Measurements from ENCODE around the gene CYBC1. TPM values are rescaled to one million over a fixed set of nuclear protein-coding genes. Genes with fewer than 3 reads are reported as not detected.
A peak's percentile ranks its signal among the peaks of the same experiment; 100 is the strongest.

Gene CYBC1
- total RNA-seq, 1 experiment from 2014 or later: 69.7 TPM

DNA sequence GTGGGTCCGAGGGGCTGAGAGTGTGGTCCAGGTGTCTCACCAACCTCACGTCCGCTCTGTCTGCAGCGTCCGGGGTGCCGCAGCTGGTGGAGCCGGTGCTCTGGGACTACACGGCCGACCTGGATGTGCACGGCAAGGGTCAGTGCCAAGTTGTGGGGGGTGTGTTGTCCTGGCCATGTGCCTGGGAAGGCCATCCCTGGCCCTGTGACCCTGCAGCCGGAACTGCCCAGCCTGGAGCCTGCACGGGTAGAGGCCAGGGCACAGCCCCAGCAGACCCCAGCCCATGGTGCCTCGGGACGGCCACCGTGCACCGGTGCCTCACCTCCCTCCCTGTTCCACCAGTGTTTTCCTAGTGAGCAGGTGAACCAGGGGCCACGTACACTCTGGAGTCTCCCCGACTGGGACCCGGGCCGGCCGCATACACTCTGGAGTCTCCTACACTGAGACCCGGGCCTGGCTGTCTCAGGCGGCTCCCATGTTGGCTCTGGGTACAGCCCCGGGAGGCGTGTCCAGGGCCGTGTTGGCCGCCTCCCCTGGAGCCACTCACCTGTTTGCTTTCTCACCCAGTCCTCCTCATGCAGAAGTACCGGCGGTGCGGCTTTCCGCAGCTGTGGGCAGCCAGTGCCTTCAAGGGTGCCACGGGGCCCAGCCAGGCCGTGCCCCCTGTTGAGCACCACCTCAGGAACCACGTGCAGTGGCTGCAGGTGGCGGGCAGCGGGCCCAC, 13.8 kb downstream of the CYBC1 start:
- H3K36me3 ChIP-seq: no peaks in the 10 kb centered on the region
- no peak overlapping the region for H3K27ac ChIP-seq
- DNase-seq: no peak
- no peaks in the 10 kb centered on the region for H3K9me3 ChIP-seq (replicated peaks)
- no peak overlapping the region for H3K4me3 ChIP-seq
- peaks cover 5% of the 10 kb centered on the region for H3K4me1 ChIP-seq
- no peaks in the 10 kb centered on the region for H3K27me3 ChIP-seq

DNA sequence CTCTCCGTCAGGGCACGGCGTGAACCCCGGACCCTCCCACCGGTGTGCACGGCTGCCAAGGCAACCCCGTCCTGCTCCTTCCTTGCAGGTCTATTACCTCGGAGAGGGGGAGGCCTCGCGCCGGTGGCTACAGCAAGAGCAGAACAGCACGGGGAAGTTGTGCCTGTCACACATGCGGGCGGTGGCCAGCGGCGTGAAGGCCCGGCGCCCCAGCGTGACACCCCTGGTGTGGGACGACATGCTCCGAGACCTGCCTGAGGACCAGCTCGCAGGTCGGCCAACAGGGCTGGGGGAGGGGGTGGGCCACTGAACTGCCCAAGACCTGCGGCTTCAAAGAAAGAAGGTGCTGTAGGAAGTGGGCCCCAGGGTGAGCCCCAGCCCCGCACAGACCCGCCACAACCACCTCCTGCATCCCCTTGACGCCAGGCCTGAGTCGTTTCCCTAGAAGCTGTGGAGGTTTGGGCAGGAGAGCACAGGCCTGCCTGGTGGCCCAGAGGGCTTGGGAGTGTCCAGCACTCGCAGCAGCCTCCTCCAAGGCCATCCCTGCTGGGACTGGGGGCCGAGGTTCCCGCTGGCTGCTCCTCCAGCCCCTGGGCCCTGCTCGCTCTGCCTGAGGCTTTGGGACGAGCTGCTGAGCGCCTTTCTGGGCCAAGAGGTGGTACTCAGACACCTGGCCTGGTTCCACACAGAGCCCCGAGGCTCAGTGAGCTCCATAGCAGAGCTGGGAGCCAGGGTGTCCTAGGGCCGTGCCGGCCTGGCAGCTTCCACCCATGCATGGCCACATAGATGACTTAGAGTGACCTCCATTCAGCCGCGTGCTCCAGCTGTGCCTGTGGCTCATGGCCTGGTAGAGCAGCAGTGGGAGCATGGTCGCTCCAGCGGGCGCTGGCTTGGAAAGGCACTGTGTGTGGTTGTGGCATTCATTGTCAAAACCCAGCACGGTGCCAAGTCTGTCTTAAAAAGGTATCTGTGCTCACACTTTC, 14.7 kb downstream of the CYBC1 start:
- peaks cover 5% of the 10 kb centered on the region for H3K4me1 ChIP-seq
- H3K9me3 ChIP-seq (replicated peaks): no peaks in the 10 kb centered on the region
- no peaks in the 10 kb centered on the region for H3K36me3 ChIP-seq
- DNase-seq: no peak
- no peak overlapping the region for H3K4me3 ChIP-seq
- no peaks in the 10 kb centered on the region for H3K27me3 ChIP-seq
- no peak overlapping the region for H3K27ac ChIP-seq

GRCh38 chr17:82435103-82435502, 15.4 kb downstream of the CYBC1 start:
- Histone ChIP-seq H3K36me3 (no peaks in the 10 kb centered on the region), H3K9me3 (replicated peaks) (no peaks in the 10 kb centered on the region), H3K27ac (no peak overlapping the region), H3K4me3 (no peak overlapping the region), H3K4me1 (no peaks in the 10 kb centered on the region), H3K27me3 (no peaks in the 10 kb centered on the region)
- DNase-seq: peak in 1 of 2 experiments; percentile 65

- Histone ChIP-seq H3K36me3 (no peaks in the 10 kb centered on the region), H3K4me1 (no peaks in the 10 kb centered on the region), H3K27me3 (no peaks in the 10 kb centered on the region), H3K27ac (no peak overlapping the region), H3K9me3 (replicated peaks) (no peaks in the 10 kb centered on the region), H3K4me3 (no peak overlapping the region)
- no peak for DNase-seq
These were observed 16.4 kb downstream of the CYBC1 start for GRCh38 chr17:82434216-82434565.

GRCh38 chr17:82433560-82434215, 16.9 kb downstream of the CYBC1 start:
- H3K27ac ChIP-seq: no peak overlapping the region
- H3K9me3 ChIP-seq (replicated peaks): no peaks in the 10 kb centered on the region
- H3K36me3 ChIP-seq: no peaks in the 10 kb centered on the region
- no peak overlapping the region for H3K4me3 ChIP-seq
- DNase-seq: no peak
- H3K4me1 ChIP-seq: no peaks in the 10 kb centered on the region
- H3K27me3 ChIP-seq: no peaks in the 10 kb centered on the region

GRCh38 chr17:82432017-82432416, 18.5 kb downstream of the CYBC1 start:
- no peaks in the 10 kb centered on the region for H3K9me3 ChIP-seq (replicated peaks)
- no peak overlapping the region for H3K27ac ChIP-seq
- no peak overlapping the region for H3K4me3 ChIP-seq
- H3K4me1 ChIP-seq: no peaks in the 10 kb centered on the region
- H3K36me3 ChIP-seq: no peaks in the 10 kb centered on the region
- DNase-seq: no peak
- H3K27me3 ChIP-seq: no peaks in the 10 kb centered on the region

DNA sequence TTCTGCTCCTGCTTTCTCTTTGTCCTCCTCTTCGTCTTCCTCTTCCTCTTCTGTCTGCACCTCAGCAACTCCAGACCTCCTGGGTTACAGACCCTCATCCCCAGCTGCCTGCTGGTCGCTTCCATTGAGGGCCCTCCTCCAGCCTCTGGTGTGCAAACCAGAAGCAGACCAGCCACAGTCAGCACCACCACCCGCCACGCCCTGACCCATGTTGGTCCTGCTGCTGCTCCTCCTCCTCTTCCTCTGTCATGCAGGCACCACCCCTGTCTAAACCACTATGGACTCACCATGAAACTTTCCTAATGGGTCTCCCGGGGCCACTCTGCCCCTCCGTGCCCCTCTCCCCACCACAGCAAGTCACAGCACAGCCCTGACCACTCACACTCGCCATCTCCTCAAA, 20.7 kb downstream of the CYBC1 start:
- DNase-seq: no peak
- H3K36me3 ChIP-seq: 0 out of 2 replicates have a peak, but pooled peaks cover 2% of the 10 kb centered on the region
- no peaks in the 10 kb centered on the region for H3K9me3 ChIP-seq (replicated peaks)
- H3K27me3 ChIP-seq: no peaks in the 10 kb centered on the region
- H3K27ac ChIP-seq: no peak overlapping the region
- H3K4me3 ChIP-seq: no peak overlapping the region
- H3K4me1 ChIP-seq: no peaks in the 10 kb centered on the region

DNA sequence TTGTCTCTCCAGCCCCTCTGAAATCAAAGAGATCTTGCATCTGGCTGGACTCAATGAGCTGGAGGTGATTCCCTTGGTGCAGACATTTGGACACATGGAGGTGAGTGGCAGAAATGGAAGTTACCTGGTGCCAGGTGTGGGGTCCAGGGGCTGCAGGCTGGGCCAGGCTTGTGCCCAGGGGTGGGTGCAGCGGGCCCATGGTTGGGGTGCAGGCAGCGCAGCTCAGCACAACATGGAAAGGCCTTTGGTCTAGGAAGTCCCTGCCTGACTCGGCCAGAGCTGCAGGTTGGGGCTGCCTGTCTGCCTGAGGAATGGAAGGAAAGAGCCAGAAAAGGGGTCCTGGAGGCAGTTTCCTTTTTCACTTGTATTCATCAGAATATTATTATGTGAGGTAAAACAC, 22.0 kb downstream of the CYBC1 start:
- H3K4me1 ChIP-seq: no peaks in the 10 kb centered on the region
- no peak overlapping the region for H3K27ac ChIP-seq
- 0 out of 2 replicates have a peak, but pooled peaks cover 2% of the 10 kb centered on the region for H3K36me3 ChIP-seq
- no peaks in the 10 kb centered on the region for H3K9me3 ChIP-seq (replicated peaks)
- H3K4me3 ChIP-seq: no peak overlapping the region
- H3K27me3 ChIP-seq: no peaks in the 10 kb centered on the region
- DNase-seq: no peak

DNA sequence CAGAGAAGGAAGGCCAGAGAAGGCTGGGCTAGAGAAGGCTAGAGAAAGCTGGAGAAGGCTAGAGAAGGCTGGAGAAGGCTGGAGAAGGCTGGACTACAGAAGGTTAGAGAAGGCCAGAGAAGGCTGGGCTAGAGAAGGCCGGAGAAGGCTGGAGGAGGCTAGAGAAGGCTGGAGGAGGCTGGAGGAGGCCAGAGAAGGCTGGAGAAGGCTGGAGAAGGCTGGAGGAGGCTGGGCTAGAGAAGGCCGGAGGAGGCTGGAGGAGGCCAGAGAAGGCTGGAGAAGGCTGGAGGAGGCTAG, 25.7 kb downstream of the CYBC1 start:
- Histone ChIP-seq H3K4me1 (no peaks in the 10 kb centered on the region), H3K27me3 (no peaks in the 10 kb centered on the region), H3K4me3 (no peak overlapping the region), H3K36me3 (peaks cover 6% of the 10 kb centered on the region; the same call in 1 of the 2 replicates), H3K27ac (no peak overlapping the region), H3K9me3 (replicated peaks) (no peaks in the 10 kb centered on the region; the same call in 1 of the 2 replicates)
- DNase-seq: no peak

- DNase-seq: peak; percentile 55 to 75
- Histone ChIP-seq H3K27me3 (no peaks in the 10 kb centered on the region), H3K36me3 (peaks cover 6% of the 10 kb centered on the region; the same call in 1 of the 2 replicates), H3K4me3 (no peak overlapping the region), H3K4me1 (peaks cover 2% of the 10 kb centered on the region; the same call in 1 of the 2 replicates), H3K27ac (no peak overlapping the region), H3K9me3 (replicated peaks) (no peaks in the 10 kb centered on the region; the same call in 1 of the 2 replicates)
These were observed 26.3 kb downstream of the CYBC1 start for GRCh38 chr17:82424001-82424862.

DNA sequence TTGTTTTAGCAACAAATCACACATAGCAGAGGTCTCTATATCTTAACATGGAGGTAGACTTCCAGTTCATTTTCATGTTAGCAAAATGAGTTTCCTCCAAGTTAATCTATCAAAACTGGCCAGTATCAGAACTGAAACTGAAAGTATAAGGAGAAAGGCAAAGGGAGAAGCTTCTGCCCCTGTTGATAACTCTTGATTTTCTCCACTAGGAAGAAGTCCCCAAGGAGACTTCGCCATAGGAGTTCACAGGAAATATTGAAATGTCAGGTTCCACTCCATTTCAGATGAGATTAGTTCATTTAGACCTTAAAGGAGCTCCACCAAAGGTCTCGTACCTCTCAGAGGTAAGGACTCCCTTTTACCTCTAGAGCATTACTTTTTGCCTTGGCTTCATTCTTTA, 31.0 kb downstream of the CYBC1 start:
- Histone ChIP-seq H3K27ac (no peak overlapping the region), H3K4me1 (peaks cover 7% of the 10 kb centered on the region), H3K27me3 (no peaks in the 10 kb centered on the region), H3K4me3 (peak overlapping the region; percentile 100; the same call in 1 of the 2 replicates), H3K36me3 (peaks cover 4% of the 10 kb centered on the region; the same call in 1 of the 2 replicates), H3K9me3 (replicated peaks) (no peaks in the 10 kb centered on the region; the same call in 1 of the 2 replicates)
- no peak for DNase-seq

DNA sequence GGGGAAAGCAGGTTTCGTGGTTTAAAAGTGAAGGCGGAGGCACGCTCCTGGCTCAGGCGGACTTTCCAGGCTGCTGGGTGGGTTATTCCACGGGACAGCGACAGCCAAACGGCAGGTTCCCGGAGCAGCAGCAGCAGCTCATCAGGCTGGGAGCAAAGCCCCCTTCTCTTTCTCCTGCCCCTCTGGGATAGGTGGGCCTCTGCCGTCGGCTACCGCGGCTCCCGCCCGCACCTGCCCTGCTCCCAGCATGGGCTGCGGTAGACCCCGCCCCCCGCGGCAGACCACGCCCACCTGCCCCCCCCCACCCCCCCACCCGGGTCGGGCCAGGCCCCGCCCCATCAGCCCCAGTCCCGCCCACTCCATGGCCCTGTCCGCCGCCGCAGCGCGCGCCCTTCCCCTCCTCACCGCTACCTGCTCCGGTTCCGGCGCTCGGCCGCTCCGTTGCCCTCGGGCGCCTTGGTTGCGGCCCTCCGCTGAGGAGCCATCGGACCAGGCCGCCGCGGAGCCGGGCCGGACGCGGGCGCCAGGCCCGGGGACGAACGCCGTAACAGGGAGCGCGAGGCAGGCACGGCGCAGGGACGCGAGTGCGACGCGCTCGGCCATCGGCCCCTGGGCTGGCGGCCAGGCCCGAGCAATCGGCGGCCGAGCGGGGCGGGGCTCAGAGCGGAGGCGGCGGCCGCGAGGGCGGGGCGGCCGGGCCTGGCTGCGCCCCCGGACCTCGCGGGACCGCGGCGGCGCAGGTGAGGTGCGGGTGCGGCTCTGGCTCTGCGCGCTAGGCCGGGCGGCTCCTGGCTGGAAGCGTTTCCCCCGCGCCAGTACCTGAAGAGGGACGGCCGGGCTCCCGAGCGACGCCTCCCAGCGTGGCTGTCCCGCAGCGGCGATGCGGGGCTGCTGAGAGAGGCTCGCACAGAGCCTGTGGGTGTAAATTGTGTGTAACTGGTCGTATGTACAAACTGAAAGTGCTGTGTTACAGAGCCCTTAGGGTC, 32.3 kb downstream of the CYBC1 start, which contains the start of the genes HEXD and OGFOD3:
Gene HEXD (plus strand): TSS at position 347 of the 986 bp plus-strand sequence. CDS start 1,453 bp downstream, outside the sequence.
Gene OGFOD3 (minus strand): TSS at position 586 of the 986 bp plus-strand sequence. CDS start 101 bp downstream, at position 485.
- Histone ChIP-seq H3K9me3 (replicated peaks) (no peaks in the 10 kb centered on the region; the same call in 1 of the 2 replicates), H3K27me3 (no peaks in the 10 kb centered on the region), H3K4me1 (peaks cover 9% of the 10 kb centered on the region), H3K27ac (peak within 1 kb of the TSS; percentile 74; the same call in 1 of the 2 replicates), H3K36me3 (peaks cover 4% of the 10 kb centered on the region; the same call in 1 of the 2 replicates), H3K4me3 (peak within 1 kb of the TSS; percentile 100)
- DNase-seq: peak; percentile 89 to 96

- Histone ChIP-seq H3K9me3 (replicated peaks) (no peaks in the 10 kb centered on the region), H3K4me3 (no peak overlapping the region), H3K4me1 (peaks cover 22% of the 10 kb centered on the region), H3K36me3 (peaks cover 4% of the 10 kb centered on the region; the same call in 1 of the 2 replicates), H3K27ac (no peak overlapping the region), H3K27me3 (no peaks in the 10 kb centered on the region)
- DNase-seq: no peak
These were observed 33.8 kb downstream of the CYBC1 start for GRCh38 chr17:82416771-82417170.
